Measurements from ENCODE around the gene NR3C1. TPM values are rescaled to one million over a fixed set of nuclear protein-coding genes. Genes with fewer than 3 reads are reported as not detected.

Gene NR3C1
- polyA plus RNA-seq, 1 experiment: 44.1 TPM

DNA sequence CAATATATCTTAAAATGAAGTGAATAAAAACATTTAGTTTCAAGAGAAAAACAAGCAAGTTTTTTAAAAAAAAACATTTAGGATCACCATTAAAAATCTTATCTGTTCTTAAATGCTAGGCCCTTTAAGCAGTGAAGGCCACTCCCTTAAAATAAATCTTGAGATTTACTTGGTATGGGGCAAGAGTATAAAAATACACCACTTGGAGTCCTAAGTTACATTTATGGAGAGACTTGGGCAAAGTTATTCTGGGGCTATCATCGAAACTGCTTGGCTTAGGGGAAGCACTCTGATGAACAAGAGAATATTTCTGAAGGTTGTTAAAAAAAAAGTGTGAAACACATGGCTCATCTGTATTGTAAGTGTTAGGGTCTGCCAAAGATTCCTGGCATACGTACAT is 97.4 kb downstream of the NR3C1 start:
- Histone ChIP-seq H3K27ac (ENCODE audit: low read depth, low read length) (no peak overlapping the region), H3K4me3 (ENCODE audit: low read depth, low read length) (no peak overlapping the region), H3K27me3 (ENCODE audit: control insufficient read depth, insufficient read depth, low read length) (no peaks in the 10 kb centered on the region), H3K9me3 (ENCODE audit: control insufficient read depth, insufficient read depth, low read length) (no peaks in the 10 kb centered on the region; the same call in 1 of the 2 replicates)
- no peak for DNase-seq (ENCODE audit: low read depth, low spot score)
- TF ChIP-seq, protein P1, sequence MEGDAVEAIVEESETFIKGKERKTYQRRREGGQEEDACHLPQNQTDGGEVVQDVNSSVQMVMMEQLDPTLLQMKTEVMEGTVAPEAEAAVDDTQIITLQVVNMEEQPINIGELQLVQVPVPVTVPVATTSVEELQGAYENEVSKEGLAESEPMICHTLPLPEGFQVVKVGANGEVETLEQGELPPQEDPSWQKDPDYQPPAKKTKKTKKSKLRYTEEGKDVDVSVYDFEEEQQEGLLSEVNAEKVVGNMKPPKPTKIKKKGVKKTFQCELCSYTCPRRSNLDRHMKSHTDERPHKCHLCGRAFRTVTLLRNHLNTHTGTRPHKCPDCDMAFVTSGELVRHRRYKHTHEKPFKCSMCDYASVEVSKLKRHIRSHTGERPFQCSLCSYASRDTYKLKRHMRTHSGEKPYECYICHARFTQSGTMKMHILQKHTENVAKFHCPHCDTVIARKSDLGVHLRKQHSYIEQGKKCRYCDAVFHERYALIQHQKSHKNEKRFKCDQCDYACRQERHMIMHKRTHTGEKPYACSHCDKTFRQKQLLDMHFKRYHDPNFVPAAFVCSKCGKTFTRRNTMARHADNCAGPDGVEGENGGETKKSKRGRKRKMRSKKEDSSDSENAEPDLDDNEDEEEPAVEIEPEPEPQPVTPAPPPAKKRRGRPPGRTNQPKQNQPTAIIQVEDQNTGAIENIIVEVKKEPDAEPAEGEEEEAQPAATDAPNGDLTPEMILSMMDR (IDR thresholded peaks at IDR 0.05; ENCODE audit: low read depth, low read length): no peak
- POLR2A ChIA-PET: no interaction called here
- CTCF ChIA-PET: no interaction called here

DNA sequence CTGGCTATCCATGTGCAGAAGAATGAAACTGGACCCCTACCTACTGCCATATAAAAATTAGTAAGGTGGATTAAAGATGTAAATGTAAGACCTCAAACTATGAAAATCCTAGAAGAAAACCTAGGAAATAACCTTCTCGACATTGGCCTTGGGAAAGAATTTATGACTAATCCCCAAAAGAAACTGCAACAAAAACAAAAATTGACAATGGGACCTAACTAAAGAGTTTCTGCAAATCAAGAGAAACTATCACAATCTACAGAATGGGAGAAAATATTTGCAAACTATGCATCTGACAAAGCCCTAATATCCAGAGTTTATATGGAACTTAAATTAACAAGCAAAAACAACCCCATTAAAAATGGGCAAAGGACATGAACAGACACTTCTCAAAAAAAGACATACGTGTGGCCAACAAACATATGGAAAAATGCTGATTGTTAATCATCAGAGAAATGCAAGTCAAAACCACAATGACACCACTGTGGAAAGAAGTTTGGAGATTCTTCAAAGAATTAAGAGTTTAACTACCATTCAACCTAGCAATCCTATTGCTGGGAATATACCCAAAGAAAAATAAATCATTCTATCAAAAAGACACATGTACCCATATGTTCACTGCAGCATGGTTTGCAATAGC is 98.5 kb downstream of the NR3C1 start:
- DNase-seq (ENCODE audit: low read depth, low spot score): no peak
- TF ChIP-seq, protein P1 (IDR thresholded peaks at IDR 0.05; ENCODE audit: low read depth, low read length): no peak
- CTCF ChIA-PET: no interaction called here
- Histone ChIP-seq H3K9me3 (ENCODE audit: control insufficient read depth, insufficient read depth, low read length) (no peaks in the 10 kb centered on the region; the same call in 1 of the 2 replicates), H3K27me3 (ENCODE audit: control insufficient read depth, insufficient read depth, low read length) (no peaks in the 10 kb centered on the region), H3K4me3 (ENCODE audit: low read depth, low read length) (no peak overlapping the region), H3K27ac (ENCODE audit: low read depth, low read length) (no peak overlapping the region)
- POLR2A ChIA-PET: no interaction called here

DNA sequence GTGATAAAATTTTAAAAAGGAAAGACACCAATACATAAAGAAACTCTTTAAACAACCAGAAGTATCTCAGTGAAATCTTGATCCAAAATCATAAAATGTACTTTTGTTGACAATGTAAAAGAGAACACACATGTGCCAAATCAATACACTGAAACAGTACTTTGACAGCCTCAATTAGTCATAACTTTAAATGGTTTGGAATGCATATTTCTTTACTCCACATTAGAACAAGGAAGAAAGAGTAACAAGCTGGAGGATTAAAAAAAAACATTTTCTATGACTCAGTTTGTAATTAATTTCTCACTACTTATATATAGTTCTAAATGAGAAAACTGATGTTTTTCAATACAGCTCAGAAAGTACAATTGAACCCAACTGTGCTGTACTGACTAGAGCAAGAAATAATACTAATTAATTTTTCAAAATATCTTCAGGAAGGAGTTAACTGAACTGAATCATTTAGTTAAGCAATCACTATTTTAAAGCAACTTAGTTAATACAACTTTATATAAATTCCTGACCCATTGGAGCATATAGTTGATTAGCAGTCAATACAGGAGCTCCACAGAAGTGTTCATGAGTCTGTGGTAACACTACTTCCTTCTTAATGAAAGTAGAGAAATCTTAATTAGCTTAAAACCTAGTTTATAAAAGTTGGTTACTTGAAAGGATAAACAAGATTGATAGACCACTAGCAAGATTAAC is 101.0 kb downstream of the NR3C1 start:
- ChIA-PET CTCF (interaction anchor here (0.6 kb wide), 1 partner anchor 8 kb away, joined by 3 read pairs; no protein-coding TSS in a partner anchor), POLR2A (no interaction called here)
- no peaks in the 10 kb centered on the region for H3K27me3 ChIP-seq (ENCODE audit: control insufficient read depth, insufficient read depth, low read length)
- H3K9me3 ChIP-seq (ENCODE audit: control insufficient read depth, insufficient read depth, low read length): no peaks in the 10 kb centered on the region; the same call in 1 of the 2 replicates
- H3K27ac ChIP-seq (ENCODE audit: low read depth, low read length): no peak overlapping the region
- no peak overlapping the region for H3K4me3 ChIP-seq (ENCODE audit: low read depth, low read length)
- no peak for DNase-seq (ENCODE audit: low read depth, low spot score)
- TF ChIP-seq, protein P1 (IDR thresholded peaks at IDR 0.05; ENCODE audit: low read depth, low read length): no peak

DNA sequence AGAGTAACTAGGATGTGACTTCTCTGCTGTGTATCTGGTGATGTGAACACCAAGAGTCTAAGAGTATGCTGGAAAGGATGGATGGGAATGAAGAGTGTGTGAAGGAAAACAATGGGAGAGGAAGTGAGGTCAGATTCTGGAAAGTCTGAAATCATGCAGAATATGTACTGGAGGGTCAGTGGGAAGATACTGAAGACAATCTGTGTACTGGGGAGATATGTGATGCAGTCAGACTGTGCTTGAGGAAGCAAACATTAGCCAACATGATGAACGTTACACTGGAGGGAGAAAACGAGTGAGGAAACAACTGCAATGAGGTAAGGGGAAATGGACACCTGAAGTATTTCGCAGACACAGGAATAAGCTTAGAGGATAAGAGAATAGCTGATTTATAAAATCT is 105.7 kb downstream of the NR3C1 start:
- CTCF ChIA-PET: no interaction called here

More for the DNA sequence above, 105.7 kb downstream of the NR3C1 start:
- POLR2A ChIA-PET: interaction anchor here (0.6 kb wide), 1 partner anchor 62 kb away, joined by 5 read pairs; no protein-coding TSS in a partner anchor
- Histone ChIP-seq H3K9me3 (ENCODE audit: control insufficient read depth, insufficient read depth, low read length) (no peaks in the 10 kb centered on the region), H3K4me3 (ENCODE audit: low read depth, low read length) (no peak overlapping the region), H3K27ac (ENCODE audit: low read depth, low read length) (no peak overlapping the region), H3K27me3 (ENCODE audit: control insufficient read depth, insufficient read depth, low read length) (no peaks in the 10 kb centered on the region)
- TF ChIP-seq, protein P1 (IDR thresholded peaks at IDR 0.05; ENCODE audit: low read depth, low read length): no peak
- DNase-seq (ENCODE audit: low read depth, low spot score): no peak
